ENCODE results near the gene CABCOCO1.
"Not testable (repeated sequence)": the region's sequence is repeated elsewhere in the genome, so short reads cannot be mapped to it uniquely, and the experiment has no call there.

Gene CABCOCO1

DNA sequence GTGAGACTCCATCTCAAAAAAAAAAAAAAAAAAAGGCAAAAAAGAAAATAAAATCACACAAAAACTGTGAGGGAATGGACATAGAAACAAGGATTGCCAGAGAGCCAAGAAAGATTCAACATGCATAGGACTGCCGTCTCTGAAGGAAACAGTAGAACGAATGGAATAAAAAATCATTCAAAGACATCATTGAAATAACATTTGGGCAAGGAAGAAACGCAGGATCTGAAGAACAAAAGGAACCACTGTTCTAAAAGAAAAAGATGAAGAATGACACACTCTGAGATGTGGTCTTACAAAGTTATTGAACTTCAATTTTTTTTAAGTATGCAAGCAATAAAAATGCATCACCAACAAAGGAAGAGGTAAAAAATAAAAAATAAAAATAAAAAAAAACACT, 57.2 kb downstream of the CABCOCO1 start:
- no peak overlapping the region for H3K27ac ChIP-seq (ENCODE audit: low read length)
- H3K36me3 ChIP-seq (ENCODE audit: insufficient read depth, low read depth, low read length), result no peaks in the 10 kb centered on the region
- H3K9ac ChIP-seq (ENCODE audit: low read depth, low read length), result no peak overlapping the region
- no peaks in the 10 kb centered on the region for H3K4me1 ChIP-seq (ENCODE audit: insufficient read depth, low read length)
- no peak overlapping the region for H3K4me3 ChIP-seq (ENCODE audit: low read length)
- no peaks in the 10 kb centered on the region for H3K27me3 ChIP-seq (ENCODE audit: insufficient read depth, low read length)
- H3K9me3 ChIP-seq (ENCODE audit: insufficient read depth, low read depth, low read length), result no peaks in the 10 kb centered on the region

DNA sequence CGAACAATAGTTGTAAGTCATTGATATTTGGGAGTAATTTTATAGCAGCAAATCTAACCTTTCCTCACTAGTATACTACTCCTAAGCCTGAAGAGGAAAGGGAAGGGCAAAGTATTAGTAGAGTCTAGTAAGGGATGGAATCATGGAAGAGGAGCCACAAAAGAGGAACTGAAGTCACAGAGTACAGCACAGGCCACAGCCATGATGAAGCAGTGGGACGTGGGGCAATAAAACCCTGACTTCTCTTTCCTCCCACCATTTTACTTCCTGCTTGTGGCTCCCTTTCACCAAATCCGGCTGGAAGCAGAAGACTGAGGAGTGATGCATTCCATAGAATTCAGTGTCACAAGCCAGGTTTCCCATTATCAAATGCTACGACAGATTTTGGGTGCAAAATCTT, 58.7 kb downstream of the CABCOCO1 start:
- no peak overlapping the region for H3K4me3 ChIP-seq (ENCODE audit: low read length)
- no peaks in the 10 kb centered on the region for H3K27me3 ChIP-seq (ENCODE audit: insufficient read depth, low read length)
- no peaks in the 10 kb centered on the region for H3K4me1 ChIP-seq (ENCODE audit: insufficient read depth, low read length)
- H3K9me3 ChIP-seq (ENCODE audit: insufficient read depth, low read depth, low read length), result no peaks in the 10 kb centered on the region
- no peak overlapping the region for H3K9ac ChIP-seq (ENCODE audit: low read depth, low read length)
- no peak overlapping the region for H3K27ac ChIP-seq (ENCODE audit: low read length)
- no peaks in the 10 kb centered on the region for H3K36me3 ChIP-seq (ENCODE audit: insufficient read depth, low read depth, low read length)

DNA sequence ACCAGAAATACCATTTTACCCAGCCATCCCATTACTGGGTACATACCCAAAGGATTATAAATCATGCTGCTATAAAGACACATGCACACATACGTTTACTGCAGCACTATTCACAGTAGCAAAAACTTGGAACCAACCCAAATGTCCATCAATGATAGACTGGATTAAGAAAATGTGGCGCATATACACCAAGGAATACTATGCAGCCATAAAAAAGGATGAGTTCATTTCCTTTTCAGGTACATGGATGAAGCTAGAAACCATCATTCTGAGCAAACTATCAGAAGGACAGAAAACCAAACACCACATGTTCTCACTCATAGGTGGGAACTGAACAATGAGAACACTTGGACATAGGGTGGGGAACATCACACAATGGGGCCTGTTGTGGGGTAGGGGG, 62.5 kb downstream of the CABCOCO1 start:
- H3K9ac ChIP-seq (ENCODE audit: low read depth, low read length); H3K36me3 ChIP-seq (ENCODE audit: insufficient read depth, low read depth, low read length); H3K4me1 ChIP-seq (ENCODE audit: insufficient read depth, low read length); H3K27me3 ChIP-seq (ENCODE audit: insufficient read depth, low read length); H3K27ac ChIP-seq (ENCODE audit: low read length); H3K4me3 ChIP-seq (ENCODE audit: low read length); H3K9me3 ChIP-seq (ENCODE audit: insufficient read depth, low read depth, low read length): not testable (repeated sequence)

DNA sequence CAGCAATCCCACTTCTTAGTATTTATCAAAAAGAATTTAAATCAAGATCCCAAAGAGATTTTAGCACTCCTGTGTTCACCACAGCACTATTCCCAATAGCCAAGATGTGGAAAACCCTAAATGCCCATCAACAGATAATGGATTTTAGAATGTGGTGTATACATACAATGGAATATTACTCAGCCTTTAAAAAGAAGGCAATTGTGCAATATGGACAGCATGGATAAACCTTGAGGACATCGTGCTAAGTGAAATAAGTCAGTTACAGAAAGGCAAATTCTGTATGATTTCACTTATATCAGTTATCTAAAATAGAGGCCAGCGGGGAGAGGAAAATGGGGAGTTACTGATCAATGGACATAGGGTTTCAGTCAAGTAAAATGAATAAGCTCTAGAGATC, 66.9 kb downstream of the CABCOCO1 start:
- H3K9me3 ChIP-seq (ENCODE audit: insufficient read depth, low read depth, low read length), result no peaks in the 10 kb centered on the region

DNA sequence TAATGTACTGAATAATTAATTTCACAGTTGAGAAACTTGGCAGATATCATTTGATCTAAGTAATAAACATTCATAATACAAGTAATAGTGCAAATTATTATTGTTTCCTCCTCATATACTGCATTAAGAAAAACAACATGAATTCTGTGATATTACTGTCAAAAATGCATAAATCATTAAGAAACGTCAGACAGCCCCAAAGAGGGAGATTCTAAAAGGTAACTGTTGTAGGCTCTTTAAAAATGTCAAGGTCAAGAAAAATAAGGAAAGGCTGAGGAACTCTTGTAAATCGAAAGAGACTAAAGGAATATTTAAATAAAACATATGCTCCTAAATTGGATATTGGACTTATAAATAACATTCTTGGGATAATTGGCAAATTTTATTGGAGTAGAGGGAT, 67.9 kb downstream of the CABCOCO1 start:
- Histone ChIP-seq H3K4me3 (ENCODE audit: low read length) (no peak overlapping the region), H3K9me3 (ENCODE audit: insufficient read depth, low read depth, low read length) (no peaks in the 10 kb centered on the region), H3K27me3 (ENCODE audit: insufficient read depth, low read length) (no peaks in the 10 kb centered on the region), H3K4me1 (ENCODE audit: insufficient read depth, low read length) (no peaks in the 10 kb centered on the region), H3K9ac (ENCODE audit: low read depth, low read length) (no peak overlapping the region), H3K27ac (ENCODE audit: low read length) (no peak overlapping the region), H3K36me3 (ENCODE audit: insufficient read depth, low read depth, low read length) (no peaks in the 10 kb centered on the region)

More for the DNA sequence above, 66.9 kb downstream of the CABCOCO1 start:
- no peaks in the 10 kb centered on the region for H3K27me3 ChIP-seq (ENCODE audit: insufficient read depth, low read length)
- no peak overlapping the region for H3K9ac ChIP-seq (ENCODE audit: low read depth, low read length)
- H3K4me3 ChIP-seq (ENCODE audit: low read length), result no peak overlapping the region
- no peak overlapping the region for H3K27ac ChIP-seq (ENCODE audit: low read length)
- H3K4me1 ChIP-seq (ENCODE audit: insufficient read depth, low read length), result no peaks in the 10 kb centered on the region
- H3K36me3 ChIP-seq (ENCODE audit: insufficient read depth, low read depth, low read length), result no peaks in the 10 kb centered on the region

DNA sequence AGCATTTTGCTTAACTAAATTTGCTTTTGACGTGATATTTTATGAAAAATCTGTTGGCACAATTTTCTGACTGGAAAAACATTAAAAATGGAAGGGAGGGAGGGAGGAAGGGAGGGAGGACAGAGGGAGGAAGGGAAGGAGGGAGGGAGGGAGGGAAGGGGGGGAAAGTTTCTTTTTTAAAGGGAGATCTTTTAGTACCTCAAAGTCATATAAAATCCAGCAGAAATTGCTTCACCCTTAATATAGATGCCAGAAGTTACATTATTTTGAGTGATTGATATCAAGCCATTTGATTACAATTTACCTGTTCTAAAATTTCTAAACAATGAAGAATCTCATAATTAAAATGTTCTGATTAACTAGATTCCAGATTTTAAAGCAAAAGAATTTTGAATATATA, 68.9 kb downstream of the CABCOCO1 start:
- Histone ChIP-seq H3K27me3 (ENCODE audit: insufficient read depth, low read length) (no peaks in the 10 kb centered on the region), H3K4me1 (ENCODE audit: insufficient read depth, low read length) (no peaks in the 10 kb centered on the region), H3K9me3 (ENCODE audit: insufficient read depth, low read depth, low read length) (no peaks in the 10 kb centered on the region), H3K36me3 (ENCODE audit: insufficient read depth, low read depth, low read length) (no peaks in the 10 kb centered on the region), H3K4me3 (ENCODE audit: low read length) (no peak overlapping the region), H3K9ac (ENCODE audit: low read depth, low read length) (no peak overlapping the region), H3K27ac (ENCODE audit: low read length) (no peak overlapping the region)

DNA sequence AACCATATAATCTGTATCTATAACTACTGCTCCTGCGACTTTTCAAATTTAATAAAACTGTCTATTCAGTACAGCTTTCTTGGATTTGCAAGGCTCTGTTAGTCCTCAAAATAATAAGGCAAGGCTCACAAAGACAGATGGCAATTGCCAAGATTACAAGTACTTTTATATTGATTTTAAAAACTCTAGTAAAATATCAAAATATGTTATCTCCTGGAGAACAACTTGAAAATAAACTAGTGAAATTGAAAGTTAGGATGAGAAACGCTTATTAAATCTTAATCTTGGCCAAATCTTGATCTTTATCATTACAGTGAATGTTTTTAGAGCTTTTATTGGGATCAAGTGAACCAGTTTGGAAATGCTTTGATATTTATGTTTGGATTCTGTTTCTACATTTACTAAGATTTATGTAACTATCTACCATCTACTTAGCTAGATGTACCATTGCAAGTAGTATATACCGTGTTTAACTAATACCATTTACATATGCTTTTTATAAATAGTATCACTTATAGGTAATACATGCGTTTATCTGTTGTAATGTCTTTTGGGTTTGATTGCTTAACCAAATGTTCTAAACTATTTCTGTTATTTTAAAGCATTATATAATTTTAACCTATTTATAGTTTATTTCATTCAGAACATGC, 70.0 kb downstream of the CABCOCO1 start:
- H3K4me3 ChIP-seq (ENCODE audit: low read length), result no peak overlapping the region
- H3K4me1 ChIP-seq (ENCODE audit: insufficient read depth, low read length), result no peaks in the 10 kb centered on the region
- no peak overlapping the region for H3K27ac ChIP-seq (ENCODE audit: low read length)
- H3K9ac ChIP-seq (ENCODE audit: low read depth, low read length), result no peak overlapping the region
- no peaks in the 10 kb centered on the region for H3K9me3 ChIP-seq (ENCODE audit: insufficient read depth, low read depth, low read length)
- H3K27me3 ChIP-seq (ENCODE audit: insufficient read depth, low read length), result no peaks in the 10 kb centered on the region
- H3K36me3 ChIP-seq (ENCODE audit: insufficient read depth, low read depth, low read length), result no peaks in the 10 kb centered on the region

DNA sequence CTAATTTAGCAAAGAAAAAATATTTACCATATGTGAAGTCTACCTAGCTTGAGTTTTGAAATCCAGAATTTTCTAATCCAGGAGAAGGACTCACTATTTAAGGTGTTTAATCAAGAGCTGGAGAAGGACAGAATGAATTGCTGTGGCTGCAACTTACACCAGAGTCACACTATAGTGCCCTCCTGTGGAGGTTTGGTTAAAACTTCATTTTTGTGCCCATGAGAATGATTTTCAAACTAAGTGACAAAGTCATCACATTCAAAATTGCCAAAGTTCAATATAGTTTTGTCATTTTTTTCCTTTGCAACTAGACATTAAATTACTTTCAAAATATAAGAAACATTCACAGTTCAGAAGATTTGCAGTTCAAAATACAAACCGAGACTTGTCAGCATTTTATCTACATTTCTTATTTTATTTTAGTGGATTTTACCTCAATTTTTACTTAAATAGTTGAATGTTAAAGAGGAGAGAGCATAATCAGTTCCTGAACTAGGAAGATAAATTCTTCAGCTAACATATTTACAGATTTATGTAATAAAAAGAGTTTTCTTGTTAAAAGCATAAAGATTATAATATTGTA, 70.7 kb downstream of the CABCOCO1 start:
- Histone ChIP-seq H3K27me3 (ENCODE audit: insufficient read depth, low read length) (no peaks in the 10 kb centered on the region), H3K9me3 (ENCODE audit: insufficient read depth, low read depth, low read length) (no peaks in the 10 kb centered on the region), H3K27ac (ENCODE audit: low read length) (no peak overlapping the region), H3K4me1 (ENCODE audit: insufficient read depth, low read length) (no peaks in the 10 kb centered on the region), H3K9ac (ENCODE audit: low read depth, low read length) (no peak overlapping the region), H3K36me3 (ENCODE audit: insufficient read depth, low read depth, low read length) (no peaks in the 10 kb centered on the region), H3K4me3 (ENCODE audit: low read length) (no peak overlapping the region)

DNA sequence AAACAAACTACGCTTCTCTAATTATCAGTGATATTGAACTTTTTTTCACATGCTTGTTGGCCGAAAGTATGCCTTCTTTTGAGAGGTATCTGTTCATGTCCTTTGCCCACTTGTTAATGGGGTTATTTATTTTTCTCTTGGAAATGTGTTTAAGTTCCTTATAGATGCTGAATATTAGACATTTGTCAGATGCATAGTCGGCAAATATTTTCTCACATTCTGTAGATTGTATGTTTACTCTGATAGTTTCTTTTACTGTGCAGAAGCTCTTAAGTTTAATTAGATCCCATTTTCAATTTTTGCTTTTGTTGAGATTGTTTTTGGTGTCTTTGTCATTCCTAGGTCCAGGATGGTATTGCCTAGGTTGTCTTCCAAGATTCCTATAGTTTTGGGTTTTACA, 73.2 kb downstream of the CABCOCO1 start:
- no peaks in the 10 kb centered on the region for H3K4me1 ChIP-seq (ENCODE audit: insufficient read depth, low read length)
- H3K4me3 ChIP-seq (ENCODE audit: low read length), result no peak overlapping the region
- no peak overlapping the region for H3K27ac ChIP-seq (ENCODE audit: low read length)
- no peaks in the 10 kb centered on the region for H3K36me3 ChIP-seq (ENCODE audit: insufficient read depth, low read depth, low read length)
- H3K27me3 ChIP-seq (ENCODE audit: insufficient read depth, low read length), result no peaks in the 10 kb centered on the region
- no peaks in the 10 kb centered on the region for H3K9me3 ChIP-seq (ENCODE audit: insufficient read depth, low read depth, low read length)
- H3K9ac ChIP-seq (ENCODE audit: low read depth, low read length), result no peak overlapping the region

DNA sequence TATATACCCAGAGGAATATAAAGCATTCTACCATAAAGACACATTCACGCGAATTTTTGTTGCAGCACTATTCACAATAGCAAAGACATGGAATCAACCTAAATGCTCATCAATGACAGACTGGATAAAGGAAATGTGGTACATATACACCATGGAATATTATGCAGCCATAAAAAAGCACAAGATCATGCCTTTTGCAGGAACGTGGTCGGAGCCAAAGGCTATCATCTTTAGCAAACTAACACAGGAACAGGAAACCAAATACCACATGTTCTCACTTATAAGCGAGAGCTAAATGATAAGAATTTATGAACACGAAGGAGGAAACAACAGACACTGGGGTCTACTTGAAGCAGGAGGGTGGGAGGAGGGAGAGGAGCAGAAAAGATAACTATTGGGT, 74.7 kb downstream of the CABCOCO1 start:
- H3K27me3 ChIP-seq (ENCODE audit: insufficient read depth, low read length); H3K4me3 ChIP-seq (ENCODE audit: low read length); H3K9me3 ChIP-seq (ENCODE audit: insufficient read depth, low read depth, low read length); H3K9ac ChIP-seq (ENCODE audit: low read depth, low read length); H3K27ac ChIP-seq (ENCODE audit: low read length); H3K4me1 ChIP-seq (ENCODE audit: insufficient read depth, low read length); H3K36me3 ChIP-seq (ENCODE audit: insufficient read depth, low read depth, low read length): not testable (repeated sequence)

DNA sequence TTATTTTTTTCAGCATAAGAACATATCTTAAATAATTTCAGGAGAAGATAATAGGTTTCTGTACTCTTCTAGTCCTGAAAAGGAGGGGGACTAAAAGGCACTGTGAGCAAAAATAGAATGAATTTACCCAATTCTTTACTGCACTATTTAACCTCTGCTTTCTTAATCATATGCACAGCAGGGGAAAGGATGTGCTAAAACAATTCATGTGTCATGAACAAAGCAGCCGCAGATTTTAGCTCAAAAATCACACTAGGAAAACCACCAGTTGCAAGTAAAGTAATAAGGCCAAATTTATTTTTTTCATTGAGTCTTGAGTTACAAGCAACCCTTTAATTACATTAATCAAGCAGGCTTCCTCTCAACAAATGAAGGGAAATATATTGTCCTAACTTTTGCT, 80.1 kb downstream of the CABCOCO1 start:
- Histone ChIP-seq H3K27ac (ENCODE audit: low read length) (no peak overlapping the region), H3K36me3 (ENCODE audit: insufficient read depth, low read depth, low read length) (no peaks in the 10 kb centered on the region), H3K9ac (ENCODE audit: low read depth, low read length) (no peak overlapping the region)

DNA sequence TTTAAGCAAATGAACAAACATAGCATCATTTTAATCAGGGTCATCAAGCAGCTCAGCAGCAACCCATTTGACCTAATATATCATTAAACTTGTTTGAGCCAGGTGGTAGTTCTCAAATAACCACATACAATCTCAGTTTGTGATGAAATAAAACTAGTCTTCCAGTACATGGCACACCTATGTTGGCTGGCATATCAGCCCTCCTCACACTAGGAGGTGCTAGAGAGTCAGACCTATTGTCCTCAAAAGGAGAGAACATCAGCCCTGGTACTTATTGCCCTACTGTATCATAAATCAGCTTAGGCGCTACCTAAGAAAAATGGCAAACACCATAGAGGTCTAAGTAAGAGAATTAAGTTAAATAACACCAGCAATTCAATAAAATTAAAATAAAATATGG, 81.7 kb downstream of the CABCOCO1 start:
- H3K27me3 ChIP-seq (ENCODE audit: insufficient read depth, low read length), result no peaks in the 10 kb centered on the region
- no peaks in the 10 kb centered on the region for H3K36me3 ChIP-seq (ENCODE audit: insufficient read depth, low read depth, low read length)
- no peak overlapping the region for H3K27ac ChIP-seq (ENCODE audit: low read length)
- no peaks in the 10 kb centered on the region; the same call in 1 of the 2 replicates for H3K4me1 ChIP-seq (ENCODE audit: insufficient read depth, low read length)
- H3K9me3 ChIP-seq (ENCODE audit: insufficient read depth, low read depth, low read length), result no peaks in the 10 kb centered on the region
- H3K9ac ChIP-seq (ENCODE audit: low read depth, low read length), result no peak overlapping the region
- no peak overlapping the region for H3K4me3 ChIP-seq (ENCODE audit: low read length)

More for the DNA sequence above, 80.1 kb downstream of the CABCOCO1 start:
- H3K4me1 ChIP-seq (ENCODE audit: insufficient read depth, low read length), result no peaks in the 10 kb centered on the region; the same call in 1 of the 2 replicates
- H3K27me3 ChIP-seq (ENCODE audit: insufficient read depth, low read length), result no peaks in the 10 kb centered on the region
- no peaks in the 10 kb centered on the region for H3K9me3 ChIP-seq (ENCODE audit: insufficient read depth, low read depth, low read length)
- H3K4me3 ChIP-seq (ENCODE audit: low read length), result no peak overlapping the region
